HepG2 (cell line): ENCODE measurements around the gene CCDC148. TPM values are rescaled to one million over a fixed set of nuclear protein-coding genes. Genes with fewer than 3 reads are reported as not detected.

Experiments used
- ATAC-seq: fragments of 200-7000 bp; cut with Tn5 transposase; 3 replicates; pipeline ENCODE4 v1.9.1; 2020; ENCODE audit warnings: mild to moderate bottlenecking, moderate library complexity
- BruUV-seq: library from RNA; stranded (reverse); fragments of 400-500 nt; replicated peaks from 2 replicates; lab custom pipeline; 2021; lab: Mats Ljungman, UMichigan
- CTCF ChIA-PET: fragments of 300-600 bp; formaldehyde crosslinking; extraction: SDS; loops from one replicate; lab custom pipeline; 2021; ENCODE audit warnings: low total read pairs, inconsistent platforms, low intra/inter-chr PET ratio; lab: Yijun Ruan, JAX
- POLR2A ChIA-PET: fragments of 350-600 bp; sonication (Branson Sonifier 250); formaldehyde crosslinking; loops from one replicate; lab custom pipeline; 2020; ENCODE audit warnings: antibody characterized with exemption, inconsistent platforms; lab: Yijun Ruan, JAX
- DNase-seq: peaks from one replicate; pipeline ENCODE4 v3.0.0-alpha.2; 2015; ENCODE audit warnings: low spot score
- FAIRE-seq: peaks from 3 replicates; lab custom pipeline; 2011; peaks lifted over from hg19 to GRCh38; lab: Jason Lieb, UNC
- H2AFZ ChIP-seq: one replicate; pipeline ENCODE4 v1.6.1; 2011; ENCODE audit warnings: low read length, inconsistent platforms
- H3K27ac ChIP-seq: fragments of 300-600 bp; 3 replicates; pipeline ENCODE4 v1.8.0; 2011; ENCODE audit warnings: mixed run types, mild to moderate bottlenecking, mixed read lengths, low read length, inconsistent platforms; ENCODE audit not compliant: insufficient read depth; ENCODE audit errors: extremely low read length
- H3K27me3 ChIP-seq, 2 experiments: fragments of 200-600 bp in 1 of 2; 2 replicates in 1 of 2; 3 replicates in 1 of 2; pipeline versions ENCODE4 v1.6.0 to v1.8.0; 2011; ENCODE audit warnings: low read length in 2 of 2, mild to moderate bottlenecking in 2 of 2, moderate library complexity in 2 of 2, inconsistent platforms in 1 of 2; ENCODE audit not compliant: insufficient read depth in 2 of 2, control insufficient read depth in 1 of 2
- H3K36me3 ChIP-seq, 2 experiments: fragments of 200-600 bp in 1 of 2; replicated peaks in 1 of 2; 2 replicates in 1 of 2; 3 replicates in 1 of 2; pipeline versions ENCODE4 v1.5.1 to v1.8.0; 2011; ENCODE audit warnings: low read length in 2 of 2, inconsistent platforms in 1 of 2; ENCODE audit not compliant: insufficient read depth in 2 of 2, control insufficient read depth in 1 of 2
- H3K4me1 ChIP-seq: 2 replicates; pipeline ENCODE4 v1.5.1; 2012; ENCODE audit warnings: low read length, inconsistent platforms; ENCODE audit not compliant: insufficient read depth
- H3K4me2 ChIP-seq: 2 replicates; pipeline ENCODE4 v1.6.0; 2011; ENCODE audit warnings: low read depth, low read length, inconsistent platforms
- H3K4me3 ChIP-seq, 3 experiments: fragments of 200-600 bp in 1 of 3; sonication (generic), shearing (Covaris generic) in 1 of 3; replicated peaks in 1 of 3; 2 replicates each; pipeline ENCODE4 v1.5.1; 2011 to 2016; ENCODE audit warnings: low read length in 3 of 3, inconsistent platforms in 2 of 3, low read depth in 2 of 3, mild to moderate bottlenecking in 2 of 3, control low read depth in 1 of 3, mixed read lengths in 1 of 3; ENCODE audit not compliant: insufficient read depth in 1 of 3
- H3K79me2 ChIP-seq: one replicate; pipeline ENCODE4 v1.6.1; 2011; ENCODE audit warnings: low read length, inconsistent platforms; ENCODE audit not compliant: insufficient read depth
- H3K9ac ChIP-seq: 2 replicates; pipeline ENCODE4 v1.6.0; 2011; ENCODE audit warnings: mild to moderate bottlenecking, low read depth, low read length, inconsistent platforms; ENCODE audit not compliant: insufficient read depth
- H3K9me3 ChIP-seq: 2 replicates; pipeline ENCODE4 v1.5.1; 2012; ENCODE audit warnings: mild to moderate bottlenecking, low read length
- H4K20me1 ChIP-seq: 2 replicates; pipeline ENCODE4 v1.6.0; 2011; ENCODE audit warnings: inconsistent platforms, mild to moderate bottlenecking, low read length, moderate library complexity; ENCODE audit not compliant: insufficient read depth
- CEBPG ChIP-seq: IDR thresholded peaks from 2 replicates; pipeline ENCODE4 v1.6.1; 2016
- EP300 ChIP-seq, 3 experiments: sonication (generic) in 1 of 3; formaldehyde crosslinking in 1 of 3; IDR thresholded peaks; 2 replicates each; pipeline versions ENCODE4 v1.5.1 to v1.6.1; 2011 to 2020; ENCODE audit warnings: low read depth in 2 of 3, low read length in 2 of 3, borderline replicate concordance in 1 of 3, improper control_type of control experiment in 1 of 3, mild to moderate bottlenecking in 1 of 3, missing genetic modification reagents in 1 of 3, moderate library complexity in 1 of 3
- FOSL2 ChIP-seq: sonication (generic); formaldehyde crosslinking; IDR thresholded peaks from 2 replicates; pipeline ENCODE4 v1.4.0; 2020; ENCODE audit warnings: missing genetic modification reagents
- FOXA1 ChIP-seq, 2 experiments: fragments of 450-650 bp in 1 of 2; sonication (generic) in 1 of 2; formaldehyde crosslinking in 1 of 2; IDR thresholded peaks; 2 replicates each; pipeline versions ENCODE4 v1.4.0 to v1.6.1; 2016 to 2020; ENCODE audit warnings: missing genetic modification reagents in 1 of 2
- GATAD2A ChIP-seq: IDR thresholded peaks from 2 replicates; pipeline ENCODE4 v1.6.1; 2016
- TBP ChIP-seq: sonication (generic); formaldehyde crosslinking; IDR thresholded peaks from 2 replicates; pipeline ENCODE4 v1.5.0; 2020; ENCODE audit warnings: missing genetic modification reagents
- TBX3 ChIP-seq: fragments of 450-650 bp; IDR thresholded peaks from 2 replicates; pipeline ENCODE4 v1.6.1; 2017; ENCODE audit warnings: antibody characterized with exemption, mild to moderate bottlenecking, inconsistent platforms, borderline replicate concordance
- U2AF1 ChIP-seq: fragments of 200-400 bp; formaldehyde crosslinking; optimal IDR thresholded peaks from 2 replicates; pipeline ENCODE3; 2017; ENCODE audit warnings: mild to moderate bottlenecking, low read depth, low read length
- ZNF335 ChIP-seq: sonication (generic); formaldehyde crosslinking; IDR thresholded peaks from 2 replicates; pipeline ENCODE4 v1.4.0; 2020; ENCODE audit warnings: missing genetic modification reagents
- ZNF674 ChIP-seq: sonication (generic); formaldehyde crosslinking; IDR thresholded peaks from 2 replicates; pipeline ENCODE4 v1.5.0; 2020; ENCODE audit warnings: low read depth, mild to moderate bottlenecking, missing genetic modification reagents
- ZSCAN5A ChIP-seq: sonication (generic); formaldehyde crosslinking; IDR thresholded peaks from 2 replicates; pipeline ENCODE4 v1.8.0; 2022; ENCODE audit warnings: mild to moderate bottlenecking, missing genetic modification reagents, borderline replicate concordance
- WGBS: methylation state at CpG from one replicate; pipeline ENCODE4 v1.1.6; 2017; ENCODE audit warnings: low lambda C conversion rate; 5-methylcytosine and 5-hydroxymethylcytosine counted together
- in situ Hi-C: cut with HindIII; loops from 2 replicates; pipeline ENCODE4 v1.10.0; 2017; ENCODE audit warnings: low pct_unique_long_range_greater_than_20kb; ENCODE audit not compliant: extremely low pct_ligation_motif_present
- intact Hi-C: fragments of 100-400 bp; cut with micrococcal nuclease; formaldehyde crosslinking; loops from one replicate; pipeline ENCODE4 v1.10.0; 2022; ENCODE audit not compliant: unreplicated experiment
- polyA plus RNA-seq, 8 experiments: library from polyadenylated mRNA; depleted of rRNA in 3 of 8; stranded (reverse) in 7 of 8; unstranded in 1 of 8; fragments of >200 nt; fragmentation: Illumina TruSeq in 4 of 8; extraction: Trizol in 4 of 8; gene quantifications; 2 replicates each; pipeline versions ENCODE4 v1.2.1 to v1.2.3, GENCODE V29; 2011 to 2016; ENCODE audit warnings: low read depth in 4 of 8, missing spikeins in 1 of 8, mixed read lengths in 1 of 8; ENCODE audit not compliant: insufficient read depth in 1 of 8
- total RNA-seq, 5 experiments: library from RNA; depleted of rRNA; stranded (reverse); fragments of >200 nt; fragmentation: Illumina TruSeq; extraction: Trizol; gene quantifications; 2 replicates each; pipeline ENCODE4 v1.2.3, GENCODE V29; 2016; ENCODE audit warnings: low read depth in 1 of 5
- TF ChIP-seq, protein P1 (sequence below): sonication (generic); formaldehyde crosslinking; IDR thresholded peaks from 2 replicates; pipeline ENCODE4 v1.5.1; 2020; ENCODE audit warnings: missing genetic modification reagents, mild to moderate bottlenecking, borderline replicate concordance

CCDC148 gene
- total and polyA plus RNA-seq, 2 of the 13 experiments (the other 11 are each of a cell fraction or from before 2014, with no cell fraction given), result 0.30 to 0.49 TPM

DNA sequence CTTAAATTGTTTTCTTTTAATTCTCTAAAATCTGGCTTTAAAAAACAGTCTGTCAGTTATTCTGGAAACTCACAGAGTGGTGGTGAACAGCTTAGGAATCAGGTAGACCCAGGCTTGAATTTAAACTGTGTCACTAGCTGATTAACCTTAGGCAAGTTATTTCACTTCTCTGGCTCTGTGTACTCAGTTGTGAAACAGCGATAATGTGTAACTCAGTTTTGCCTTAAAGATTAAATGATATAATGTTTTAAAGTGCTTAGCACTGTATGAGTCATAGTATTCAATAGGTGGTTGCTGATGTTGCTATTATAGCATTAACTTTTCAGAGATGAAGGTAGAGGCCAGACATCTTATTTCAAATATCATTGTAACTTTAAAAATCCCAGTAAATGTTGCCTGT lies 40.9 kb upstream of the CCDC148 start:
- peaks cover 93% of the 10 kb centered on the region for H3K79me2 ChIP-seq
- no peaks in the 10 kb centered on the region for H3K27me3 ChIP-seq
- H3K4me1 ChIP-seq, result peaks cover 51% of the 10 kb centered on the region
- CTCF ChIA-PET, result no interaction called here
- 36% methylated on average over 1 of the region's 1 CpG for WGBS
- no peak overlapping the region for H3K4me2 ChIP-seq
- peaks cover 0 to 3% of the 10 kb centered on the region in 2 experiments; a peak in 2 of 5 replicates for H3K36me3 ChIP-seq
- FAIRE-seq (no peak), ATAC-seq (peak; percentile 74), DNase-seq (peak; percentile 55)
- intact Hi-C loops (loop anchor here (5.0 kb wide), 1 partner anchor 35 kb away; no protein-coding TSS in a partner anchor), in situ Hi-C loops (no loop called here)
- H3K9me3 ChIP-seq, result no peaks in the 10 kb centered on the region
- H4K20me1 ChIP-seq, result peaks cover 38% of the 10 kb centered on the region
- H3K27ac ChIP-seq, result peak overlapping the region; percentile 1
- H2AFZ ChIP-seq, result no peak overlapping the region
- TF ChIP-seq U2AF1 (no peak), TBP (no peak), CEBPG (CRISPR knock-in tag) (peak; percentile 42; the same call in 1 of the 2 replicates), FOSL2 (CRISPR knock-in tag) (0 out of 2 replicates have a peak, but pooled peaks have one; percentile 10), ZNF674 (CRISPR knock-in tag) (no peak), FOXA1 (IDR thresholded peaks at IDR 0.05) (no peak), FOXA1 (CRISPR knock-in tag; IDR thresholded peaks at IDR 0.05) (peak; percentile 65), TBX3 (no peak), ZSCAN5A (CRISPR knock-in tag) (no peak), EP300 (IDR thresholded peaks at IDR 0.05; ENCODE audit: low read depth in 2 of 2, low read length in 2 of 2) (0 out of 4 replicates have a peak, but pooled peaks of 1 of the 2 experiments have one; percentile 20), EP300 (CRISPR knock-in tag; IDR thresholded peaks at IDR 0.05; ENCODE audit: borderline replicate concordance) (no peak), GATAD2A (CRISPR knock-in tag) (0 out of 2 replicates have a peak, but pooled peaks have one; percentile 23), ZNF335 (CRISPR knock-in tag) (no peak)
- TF ChIP-seq, protein P1, sequence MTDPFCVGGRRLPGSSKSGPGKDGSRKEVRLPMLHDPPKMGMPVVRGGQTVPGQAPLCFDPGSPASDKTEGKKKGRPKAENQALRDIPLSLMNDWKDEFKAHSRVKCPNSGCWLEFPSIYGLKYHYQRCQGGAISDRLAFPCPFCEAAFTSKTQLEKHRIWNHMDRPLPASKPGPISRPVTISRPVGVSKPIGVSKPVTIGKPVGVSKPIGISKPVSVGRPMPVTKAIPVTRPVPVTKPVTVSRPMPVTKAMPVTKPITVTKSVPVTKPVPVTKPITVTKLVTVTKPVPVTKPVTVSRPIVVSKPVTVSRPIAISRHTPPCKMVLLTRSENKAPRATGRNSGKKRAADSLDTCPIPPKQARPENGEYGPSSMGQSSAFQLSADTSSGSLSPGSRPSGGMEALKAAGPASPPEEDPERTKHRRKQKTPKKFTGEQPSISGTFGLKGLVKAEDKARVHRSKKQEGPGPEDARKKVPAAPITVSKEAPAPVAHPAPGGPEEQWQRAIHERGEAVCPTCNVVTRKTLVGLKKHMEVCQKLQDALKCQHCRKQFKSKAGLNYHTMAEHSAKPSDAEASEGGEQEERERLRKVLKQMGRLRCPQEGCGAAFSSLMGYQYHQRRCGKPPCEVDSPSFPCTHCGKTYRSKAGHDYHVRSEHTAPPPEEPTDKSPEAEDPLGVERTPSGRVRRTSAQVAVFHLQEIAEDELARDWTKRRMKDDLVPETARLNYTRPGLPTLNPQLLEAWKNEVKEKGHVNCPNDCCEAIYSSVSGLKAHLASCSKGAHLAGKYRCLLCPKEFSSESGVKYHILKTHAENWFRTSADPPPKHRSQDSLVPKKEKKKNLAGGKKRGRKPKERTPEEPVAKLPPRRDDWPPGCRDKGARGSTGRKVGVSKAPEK, result no peak
- POLR2A ChIA-PET, result interaction anchor here (0.5 to 2.9 kb wide), 3 partner anchors 20 to 475 kb away, joined by 3 to 12 read pairs (median 3); no protein-coding TSS in a partner anchor
- H3K9ac ChIP-seq, result no peak overlapping the region
- H3K4me3 ChIP-seq, result no peak overlapping the region
- no TSS peak for BruUV-seq
